ENCODE results near the gene SLC35G3. TPM values are rescaled to one million over a fixed set of nuclear protein-coding genes. Genes with fewer than 3 reads are reported as not detected.
A peak's percentile ranks its signal among the peaks of the same experiment; 100 is the strongest.

SLC35G3 gene
- total RNA-seq, 2 experiments from 2014 or later = not detected

DNA sequence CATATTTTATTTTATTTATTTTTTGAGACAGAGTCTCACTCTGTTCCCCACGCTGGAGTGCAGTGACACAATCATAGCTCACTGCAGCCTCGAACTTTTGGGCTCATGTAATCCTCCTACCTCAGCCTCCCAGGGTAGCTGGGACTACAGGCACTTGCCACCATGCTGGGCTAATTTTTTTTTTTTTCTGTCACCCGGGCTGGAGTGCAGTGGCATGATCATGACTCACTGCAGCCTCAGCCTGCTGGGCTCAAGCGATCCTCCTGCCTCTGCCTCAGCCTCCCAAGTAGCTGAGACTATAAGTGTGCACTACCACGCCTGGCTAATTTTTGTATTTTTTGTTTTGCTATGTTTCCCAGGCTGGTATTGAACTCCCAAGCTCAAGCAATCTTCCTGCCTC, 29.5 kb downstream of the SLC35G3 start:
- no peak overlapping the region for H3K4me3 Mint-ChIP-seq
- H3K9me3 ChIP-seq (ENCODE audit: control insufficient read depth in 1 of 2, insufficient read depth in 1 of 2, low read length in 2 of 2) = no peaks in the 10 kb centered on the region
- H3K4me3 ChIP-seq (ENCODE audit: low read length) = no peak overlapping the region
- H3K27ac Mint-ChIP-seq = peak overlapping the region; percentile 6
- H3K27me3 Mint-ChIP-seq = no peaks in the 10 kb centered on the region
- no peaks in the 10 kb centered on the region for H3K9me3 Mint-ChIP-seq
- H3K4me1 Mint-ChIP-seq (ENCODE audit: low read depth) = peaks cover 51% of the 10 kb centered on the region
- DNase-seq (peak in 1 of 14 experiments; percentile 20), ATAC-seq (ENCODE audit: poor library complexity) (no peak)
- H3K27me3 ChIP-seq (ENCODE audit: control insufficient read depth in 1 of 2, insufficient read depth in 2 of 2, low read length in 2 of 2) = no peaks in the 10 kb centered on the region
- CTCF ChIA-PET = interaction anchor here (0.6 to 2.0 kb wide), 5 partner anchors 46 to 599 kb away, joined by 3 to 5 read pairs (median 4); no protein-coding TSS in a partner anchor
- H3K36me3 ChIP-seq (ENCODE audit: insufficient read depth, low read length) = no peaks in the 10 kb centered on the region
- H3K27ac ChIP-seq (ENCODE audit: low read depth in 1 of 2, low read length in 2 of 2) = no peak overlapping the region
- no peak for TF ChIP-seq CTCF (IDR thresholded peaks at IDR 0.05)
- peaks cover 40% of the 10 kb centered on the region for H3K4me1 ChIP-seq (ENCODE audit: insufficient read depth, low read length)
- intact Hi-C loops (cut with DNase I, micrococcal nuclease) = loop anchor here (5.0 to 10.0 kb wide), 2 partner anchors 640 to 643 kb away; partner anchors contain the start of gene TAF15 (in 2 of the 2)
- H3K36me3 Mint-ChIP-seq (ENCODE audit: low read depth) = no peaks in the 10 kb centered on the region
- POLR2A ChIA-PET = interaction anchor here (2.2 kb wide), 1 partner anchor 49 kb away, joined by 8 read pairs; no protein-coding TSS in a partner anchor

- Histone ChIP-seq H3K9me3 (ENCODE audit: control insufficient read depth in 1 of 2, insufficient read depth in 1 of 2, low read length in 2 of 2) (no peaks in the 10 kb centered on the region), H3K27me3 (ENCODE audit: control insufficient read depth in 1 of 2, insufficient read depth in 2 of 2, low read length in 2 of 2) (no peaks in the 10 kb centered on the region), H3K4me1 (ENCODE audit: insufficient read depth, low read length) (peaks cover 48% of the 10 kb centered on the region), H3K27ac (ENCODE audit: low read depth in 1 of 2, low read length in 2 of 2) (no peak overlapping the region), H3K4me3 (ENCODE audit: low read length) (no peak overlapping the region), H3K36me3 (ENCODE audit: insufficient read depth, low read length) (no peaks in the 10 kb centered on the region)
- intact Hi-C loops (cut with DNase I, micrococcal nuclease) = loop anchor here (5.0 to 10.0 kb wide), 2 partner anchors 641 to 643 kb away; partner anchors contain the start of gene TAF15 (in 2 of the 2)
- H3K4me1 Mint-ChIP-seq (ENCODE audit: low read depth) = peaks cover 60% of the 10 kb centered on the region
- POLR2A ChIA-PET = interaction anchor here (1.5 to 4.4 kb wide), 3 partner anchors 50 to 79 kb away, joined by 5 to 48 read pairs (median 8); partner anchors contain the start of gene SLFN5
- ATAC-seq (ENCODE audit: poor library complexity) = no peak
- TF ChIP-seq CTCF (IDR thresholded peaks at IDR 0.05) = no peak
- CTCF ChIA-PET = interaction anchor here (0.8 to 2.0 kb wide), 3 partner anchors 149 to 600 kb away, joined by 3 to 5 read pairs (median 5); no protein-coding TSS in a partner anchor
- H3K9me3 Mint-ChIP-seq = no peaks in the 10 kb centered on the region
- H3K36me3 Mint-ChIP-seq (ENCODE audit: low read depth) = no peaks in the 10 kb centered on the region
- peak overlapping the region; percentile 89 for H3K27ac Mint-ChIP-seq
- H3K27me3 Mint-ChIP-seq = no peaks in the 10 kb centered on the region
- no peak overlapping the region for H3K4me3 Mint-ChIP-seq
- peak in 1 of 14 experiments; percentile 12 for DNase-seq
These were observed 30.3 kb downstream of the SLC35G3 start for GRCh38 chr17:35163886-35164285.

DNA sequence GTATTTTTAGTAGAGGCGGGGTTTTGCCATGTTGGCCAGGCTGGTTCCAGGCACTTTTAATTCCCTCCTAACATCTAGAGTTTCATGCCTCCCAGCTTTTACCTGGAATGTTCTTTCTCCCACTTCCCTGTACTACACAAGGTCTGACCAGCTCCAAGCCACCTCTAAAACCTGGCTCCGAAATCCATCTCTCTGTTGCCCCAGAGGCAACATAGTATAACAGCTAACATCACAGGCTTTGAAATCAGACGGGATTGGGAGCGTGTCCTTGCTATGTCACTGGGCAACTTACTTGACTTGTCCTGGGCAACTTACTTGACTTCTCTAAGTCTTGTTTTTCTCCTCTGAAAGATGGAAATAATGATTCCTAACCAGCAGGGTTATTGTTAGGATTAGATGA, 31.4 kb downstream of the SLC35G3 start:
- Histone ChIP-seq H3K4me3 (ENCODE audit: low read length) (no peak overlapping the region), H3K27me3 (ENCODE audit: control insufficient read depth in 1 of 2, insufficient read depth in 2 of 2, low read length in 2 of 2) (no peaks in the 10 kb centered on the region), H3K36me3 (ENCODE audit: insufficient read depth, low read length) (no peaks in the 10 kb centered on the region), H3K4me1 (ENCODE audit: insufficient read depth, low read length) (peaks cover 53% of the 10 kb centered on the region), H3K27ac (ENCODE audit: low read depth in 1 of 2, low read length in 2 of 2) (peak overlapping the region in 1 of 2 donors; percentile 62), H3K9me3 (ENCODE audit: control insufficient read depth in 1 of 2, insufficient read depth in 1 of 2, low read length in 2 of 2) (no peaks in the 10 kb centered on the region)
- H3K27ac Mint-ChIP-seq = peak overlapping the region; percentile 89
- peaks cover 67% of the 10 kb centered on the region for H3K4me1 Mint-ChIP-seq (ENCODE audit: low read depth)
- CTCF ChIA-PET = interaction anchor here (2.0 kb wide), 1 partner anchor 150 kb away, joined by 5 read pairs; no protein-coding TSS in a partner anchor
- H3K4me3 Mint-ChIP-seq = no peak overlapping the region
- no peak for ATAC-seq (ENCODE audit: poor library complexity)
- no peaks in the 10 kb centered on the region for H3K36me3 Mint-ChIP-seq (ENCODE audit: low read depth)
- no peaks in the 10 kb centered on the region for H3K27me3 Mint-ChIP-seq
- H3K9me3 Mint-ChIP-seq = no peaks in the 10 kb centered on the region
- DNase-seq = no peak
- POLR2A ChIA-PET = interaction anchor here (1.0 to 4.4 kb wide), 4 partner anchors 51 to 377 kb away, joined by 3 to 48 read pairs (median 8); partner anchors contain the start of gene SLFN5
- intact Hi-C loops (cut with DNase I, micrococcal nuclease) = loop anchor here (5.0 to 10.0 kb wide), 2 partner anchors 642 to 645 kb away; partner anchors contain the start of gene TAF15 (in 2 of the 2)
- no peak for TF ChIP-seq CTCF (IDR thresholded peaks at IDR 0.05)

Data from CD4-positive, alpha-beta T cell (primary cell).